ENCODE measurements around the gene RBP5. TPM values are rescaled to one million over a fixed set of nuclear protein-coding genes. Genes with fewer than 3 reads are reported as not detected.

Gene RBP5
- total RNA-seq, 1 experiment from 2014 or later = 2.7 TPM

DNA sequence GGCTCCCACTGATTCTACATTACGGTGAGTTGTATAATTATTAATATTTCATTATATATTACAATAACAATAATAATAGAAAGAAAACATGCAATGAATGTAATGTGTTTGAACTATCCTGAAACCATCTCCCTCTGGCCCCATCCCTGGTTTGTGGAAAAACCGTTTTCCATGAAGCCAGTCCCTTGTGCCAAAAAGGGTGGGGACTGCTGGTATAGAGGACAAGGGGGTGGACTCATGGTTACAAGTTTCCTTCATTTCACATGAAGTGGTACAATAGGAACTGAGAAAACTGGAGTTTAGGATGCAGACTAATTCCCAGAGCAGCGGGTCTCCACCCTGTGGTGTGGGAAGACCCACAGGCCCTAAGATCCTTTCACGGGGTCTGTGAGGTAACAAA lies 16.6 kb downstream of the RBP5 start:
- H3K23me2 ChIP-seq (ENCODE audit: insufficient read length, low read depth, low read length, poor library complexity, severe bottlenecking) = peaks cover 11% of the 10 kb centered on the region
- H3K4ac ChIP-seq (ENCODE audit: low read depth, low read length) = no peak overlapping the region
- Mint-ChIP-seq H3K9me3 (no peaks in the 10 kb centered on the region), H3K4me1 (peaks cover 11 to 15% of the 10 kb centered on the region in 2 experiments), H3K4me3 (no peak overlapping the region), H3K27ac (no peak overlapping the region), H3K36me3 (ENCODE audit: insufficient read depth in 1 of 3, low read depth in 3 of 3) (peaks cover 0 to 5% (median 5%) of the 10 kb centered on the region in 3 experiments; a peak in 3 of 7 replicates), H3K27me3 (ENCODE audit: low read depth) (peaks cover 7% of the 10 kb centered on the region)
- TF ChIP-seq, protein P1, sequence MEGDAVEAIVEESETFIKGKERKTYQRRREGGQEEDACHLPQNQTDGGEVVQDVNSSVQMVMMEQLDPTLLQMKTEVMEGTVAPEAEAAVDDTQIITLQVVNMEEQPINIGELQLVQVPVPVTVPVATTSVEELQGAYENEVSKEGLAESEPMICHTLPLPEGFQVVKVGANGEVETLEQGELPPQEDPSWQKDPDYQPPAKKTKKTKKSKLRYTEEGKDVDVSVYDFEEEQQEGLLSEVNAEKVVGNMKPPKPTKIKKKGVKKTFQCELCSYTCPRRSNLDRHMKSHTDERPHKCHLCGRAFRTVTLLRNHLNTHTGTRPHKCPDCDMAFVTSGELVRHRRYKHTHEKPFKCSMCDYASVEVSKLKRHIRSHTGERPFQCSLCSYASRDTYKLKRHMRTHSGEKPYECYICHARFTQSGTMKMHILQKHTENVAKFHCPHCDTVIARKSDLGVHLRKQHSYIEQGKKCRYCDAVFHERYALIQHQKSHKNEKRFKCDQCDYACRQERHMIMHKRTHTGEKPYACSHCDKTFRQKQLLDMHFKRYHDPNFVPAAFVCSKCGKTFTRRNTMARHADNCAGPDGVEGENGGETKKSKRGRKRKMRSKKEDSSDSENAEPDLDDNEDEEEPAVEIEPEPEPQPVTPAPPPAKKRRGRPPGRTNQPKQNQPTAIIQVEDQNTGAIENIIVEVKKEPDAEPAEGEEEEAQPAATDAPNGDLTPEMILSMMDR (conservative IDR thresholded peaks at IDR 0.05) = no peak
- no peak overlapping the region for H2AFZ ChIP-seq (ENCODE audit: low read length)
- no peaks in the 10 kb centered on the region for H4K20me1 ChIP-seq (ENCODE audit: control insufficient read depth, insufficient read depth, insufficient read length)
- no peaks in the 10 kb centered on the region for H3K9me3 ChIP-seq (ENCODE audit: control insufficient read depth, low read depth, low read length)
- no peak overlapping the region for H3K27ac ChIP-seq (ENCODE audit: insufficient read length, low read depth, low read length)
- H2BK5ac ChIP-seq (ENCODE audit: insufficient read length, low read length) = no peak overlapping the region
- no peak overlapping the region for H3K18ac ChIP-seq (ENCODE audit: insufficient read length, low read depth, low read length)
- no peaks in the 10 kb centered on the region for H3K79me1 ChIP-seq (ENCODE audit: insufficient read depth, low read depth, low read length, poor library complexity, severe bottlenecking)
- no peak overlapping the region for H3K14ac ChIP-seq (ENCODE audit: insufficient read depth, low read length)
- H3K79me2 ChIP-seq (ENCODE audit: insufficient read depth, low read length) = no peaks in the 10 kb centered on the region
- no peak overlapping the region for H2BK20ac ChIP-seq (ENCODE audit: low read depth, low read length, poor library complexity, severe bottlenecking)
- no peak overlapping the region for H3K56ac ChIP-seq (ENCODE audit: insufficient read length, low read depth, low read length)
- H3K9ac ChIP-seq (ENCODE audit: extremely low read depth, insufficient read length, low read length) = no peak overlapping the region
- H3K4me1 ChIP-seq (ENCODE audit: insufficient read depth, low read length) = no peaks in the 10 kb centered on the region
- no peaks in the 10 kb centered on the region for H3K27me3 ChIP-seq (ENCODE audit: insufficient read depth, low read length)
- H2BK15ac ChIP-seq (ENCODE audit: low read depth, low read length) = no peak overlapping the region
- no peak overlapping the region for H3K4me2 ChIP-seq (ENCODE audit: insufficient read depth, insufficient read length, low read length)
- no peak for DNase-seq
- H2BK120ac ChIP-seq (ENCODE audit: low read depth, low read length, poor library complexity, severe bottlenecking) = no peak overlapping the region
- no peak overlapping the region for H3K23ac ChIP-seq (ENCODE audit: insufficient read length, low read depth, low read length)
- WGBS (ENCODE audit: extremely low coverage, insufficient read length, low lambda C conversion rate) = no CpG with 5 or more reads among the region's 4 CpGs
- no peak overlapping the region for H4K91ac ChIP-seq (ENCODE audit: insufficient read length, low read depth, low read length)
- H4K5ac ChIP-seq (ENCODE audit: insufficient read length, low read depth, low read length) = no peak overlapping the region
- no peak overlapping the region for H4K8ac ChIP-seq (replicated peaks; ENCODE audit: insufficient read length, low read depth, low read length)
- H2BK12ac ChIP-seq (ENCODE audit: insufficient read length, low read depth, low read length) = no peak overlapping the region
- no peak overlapping the region for H3T11ph ChIP-seq (ENCODE audit: low read length)
- no peak overlapping the region for H2AK5ac ChIP-seq (ENCODE audit: insufficient read length, low read length)
